Activated B cell treated with CpG ODN at 0.5 μM for 24 hours (primary cell): ENCODE results near the gene DNAJC13. TPM values are rescaled to one million over a fixed set of nuclear protein-coding genes. Genes with fewer than 3 reads are reported as not detected.

Experiments used
- ATAC-seq: fragments of 200-7000 bp; cut with Tn5 transposase; one replicate; pipeline ENCODE4 v1.10.0; 2021; ENCODE audit warnings: low read depth, mild to moderate bottlenecking, moderate library complexity
- CTCF ChIA-PET: fragments of 350-600 bp; sonication (Branson Sonifier 250); formaldehyde crosslinking; loops from one replicate; lab custom pipeline; 2021; ENCODE audit warnings: antibody characterized with exemption; lab: Charles Lee
- POLR2A ChIA-PET: fragments of 350-600 bp; sonication (Branson Sonifier 250); formaldehyde crosslinking; loops from one replicate; lab custom pipeline; 2021; ENCODE audit warnings: antibody characterized with exemption; lab: Charles Lee
- DNase-seq: peaks from one replicate; pipeline ENCODE4 v3.0.0; 2022
- H3K27ac Mint-ChIP-seq: one replicate; pipeline ENCODE4 v1.8.0; 2020; ENCODE audit warnings: mixed read lengths
- H3K27me3 Mint-ChIP-seq: one replicate; pipeline ENCODE4 v1.8.0; 2021; ENCODE audit warnings: mixed read lengths
- H3K36me3 Mint-ChIP-seq: one replicate; pipeline ENCODE4 v1.8.0; 2021; ENCODE audit warnings: low read depth, mixed read lengths
- H3K4me1 Mint-ChIP-seq: one replicate; pipeline ENCODE4 v1.8.0; 2021; ENCODE audit warnings: mixed read lengths
- H3K4me3 Mint-ChIP-seq: one replicate; pipeline ENCODE4 v1.8.0; 2020; ENCODE audit warnings: mild to moderate bottlenecking, mixed read lengths
- H3K9me3 Mint-ChIP-seq: one replicate; pipeline ENCODE4 v1.8.0; 2020; ENCODE audit warnings: mixed read lengths
- CTCF ChIP-seq: fragments of 200-600 bp; IDR thresholded peaks from one replicate; pipeline ENCODE4 v1.8.0; 2022; ENCODE audit warnings: antibody characterized with exemption, mild to moderate bottlenecking
- intact Hi-C: fragments of 100-400 bp; cut with micrococcal nuclease; formaldehyde crosslinking; loops from one replicate; pipeline ENCODE4 v1.15.1; 2024
- total RNA-seq: library from RNA; stranded (reverse); gene quantifications from 2 replicates; pipeline ENCODE4 v1.2.3, GENCODE V29; 2022

Gene DNAJC13
- total RNA-seq, 1 donor from 2014 or later: 39.8 TPM

GRCh38 chr3:132564070-132564465 is 146.8 kb downstream of the DNAJC13 start:
- no peak for DNase-seq
- Mint-ChIP-seq H3K36me3 (peaks cover 18% of the 10 kb centered on the region), H3K9me3 (peaks cover 2% of the 10 kb centered on the region), H3K4me1 (peaks cover 13% of the 10 kb centered on the region), H3K27ac (no peak overlapping the region), H3K4me3 (no peak overlapping the region), H3K27me3 (no peaks in the 10 kb centered on the region)
- ChIA-PET POLR2A (no interaction called here), CTCF (no interaction called here)
- intact Hi-C loops: no loop called here
- no peak for ATAC-seq
- no peak for TF ChIP-seq CTCF

GRCh38 chr3:132568422-132568821 is 151.1 kb downstream of the DNAJC13 start:
- Mint-ChIP-seq H3K27ac (no peak overlapping the region), H3K4me1 (peaks cover 12% of the 10 kb centered on the region), H3K9me3 (no peaks in the 10 kb centered on the region), H3K27me3 (no peaks in the 10 kb centered on the region), H3K4me3 (no peak overlapping the region), H3K36me3 (peaks cover 36% of the 10 kb centered on the region)
- DNase-seq (no peak), ATAC-seq (no peak)
- ChIA-PET CTCF (no interaction called here), POLR2A (no interaction called here)
- TF ChIP-seq CTCF: no peak
- intact Hi-C loops: no loop called here

DNA sequence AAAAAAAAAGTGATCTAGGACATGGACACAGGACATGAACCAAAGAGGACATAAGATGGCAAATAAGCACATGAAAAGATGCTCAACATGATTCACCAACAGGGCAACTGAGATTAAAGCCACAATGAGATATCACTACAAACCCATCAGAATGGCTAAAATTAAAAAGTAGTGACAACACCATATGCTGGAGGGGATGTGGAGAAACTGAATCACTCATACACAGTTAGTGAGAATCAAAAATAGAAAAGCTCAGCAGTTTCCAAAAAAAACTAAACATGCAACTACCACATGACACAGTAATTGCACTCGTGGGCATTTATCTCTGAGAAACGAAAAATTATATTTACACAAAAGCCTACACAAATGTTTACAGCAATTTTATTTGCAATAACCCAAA is 151.9 kb downstream of the DNAJC13 start:
- Mint-ChIP-seq H3K4me3 (no peak overlapping the region), H3K4me1 (peaks cover 6% of the 10 kb centered on the region), H3K36me3 (peaks cover 42% of the 10 kb centered on the region), H3K27ac (no peak overlapping the region), H3K27me3 (no peaks in the 10 kb centered on the region), H3K9me3 (no peaks in the 10 kb centered on the region)
- intact Hi-C loops: no loop called here
- no peak for DNase-seq
- POLR2A ChIA-PET: no interaction called here
- CTCF ChIA-PET: no interaction called here
- ATAC-seq: no peak
- TF ChIP-seq CTCF: no peak

- no peak for ATAC-seq
- no peaks in the 10 kb centered on the region for H3K27me3 Mint-ChIP-seq
- peaks cover 43% of the 10 kb centered on the region for H3K36me3 Mint-ChIP-seq
- no peak for DNase-seq
- ChIA-PET CTCF (no interaction called here), POLR2A (no interaction called here)
- H3K27ac Mint-ChIP-seq: no peak overlapping the region
- no peaks in the 10 kb centered on the region for H3K9me3 Mint-ChIP-seq
- TF ChIP-seq CTCF: no peak
- no peak overlapping the region for H3K4me3 Mint-ChIP-seq
- intact Hi-C loops: no loop called here
- H3K4me1 Mint-ChIP-seq: peaks cover 2% of the 10 kb centered on the region
Measured at GRCh38 chr3:132569580-132569979, 152.3 kb downstream of the DNAJC13 start.

GRCh38 chr3:132570016-132570415 is 152.7 kb downstream of the DNAJC13 start:
- CTCF ChIA-PET: no interaction called here
- POLR2A ChIA-PET: no interaction called here
- ATAC-seq: no peak
- peaks cover 42% of the 10 kb centered on the region for H3K36me3 Mint-ChIP-seq
- intact Hi-C loops: no loop called here
- no peaks in the 10 kb centered on the region for H3K27me3 Mint-ChIP-seq
- H3K27ac Mint-ChIP-seq: no peak overlapping the region
- TF ChIP-seq CTCF: no peak
- DNase-seq: no peak
- no peak overlapping the region for H3K4me3 Mint-ChIP-seq
- no peaks in the 10 kb centered on the region for H3K4me1 Mint-ChIP-seq
- no peaks in the 10 kb centered on the region for H3K9me3 Mint-ChIP-seq
